K562 (cell line): ENCODE results near the gene CHMP4B. TPM values are rescaled to one million over a fixed set of nuclear protein-coding genes. Genes with fewer than 3 reads are reported as not detected.
A peak's percentile ranks its signal among the peaks of the same experiment; 100 is the strongest.

Experiments
- BCL6 ChIP-seq: fragments of 250-450 bp; sonication (Bioruptor Pico); IDR thresholded peaks from 2 replicates; pipeline ENCODE4 v1.4.0; 2020
- CBFA2T2 ChIP-seq: fragments of 450-650 bp; conservative IDR thresholded peaks from 2 replicates; pipeline ENCODE4 v1.6.1; 2017; ENCODE audit warnings: mild to moderate bottlenecking
- CC2D1A ChIP-seq: fragments of 450-650 bp; IDR thresholded peaks from 2 replicates; pipeline ENCODE4 v1.6.1; 2017; ENCODE audit warnings: mild to moderate bottlenecking
- CLOCK ChIP-seq: fragments of 250-450 bp; sonication (Bioruptor Pico); IDR thresholded peaks from 2 replicates; pipeline ENCODE4 v1.4.0; 2020; ENCODE audit warnings: mild to moderate bottlenecking, moderate library complexity, borderline replicate concordance
- CTCFL ChIP-seq: IDR thresholded peaks from 2 replicates; pipeline ENCODE4 v1.6.1; 2011; ENCODE audit warnings: borderline replicate concordance, low read depth, mild to moderate bottlenecking, moderate library complexity, low read length; ENCODE audit not compliant: insufficient read depth, poor library complexity, severe bottlenecking
- DDX20 ChIP-seq: fragments of 450-650 bp; IDR thresholded peaks from 2 replicates; pipeline ENCODE4 v1.6.1; 2016; ENCODE audit warnings: missing genetic modification characterization, low read depth, mild to moderate bottlenecking, missing compliant biosample characterization, moderate library complexity
- ELF2 ChIP-seq: fragments of 250-450 bp; sonication (Bioruptor Pico); IDR thresholded peaks from 2 replicates; pipeline ENCODE4 v1.5.0; 2021; ENCODE audit warnings: mild to moderate bottlenecking
- HDAC2 ChIP-seq: fragments of 450-650 bp; IDR thresholded peaks from 2 replicates; pipeline ENCODE4 v1.6.1; 2016; ENCODE audit warnings: mild to moderate bottlenecking
- L3MBTL2 ChIP-seq: fragments of 450-650 bp; IDR thresholded peaks from 2 replicates; pipeline ENCODE4 v1.6.1; 2016; ENCODE audit warnings: mild to moderate bottlenecking, moderate library complexity
- MBD1 ChIP-seq: fragments of 250-450 bp; sonication (Bioruptor Pico); IDR thresholded peaks from 2 replicates; pipeline ENCODE4 v1.8.0; 2022; ENCODE audit warnings: inconsistent platforms
- NR2F6 ChIP-seq: fragments of 450-650 bp; formaldehyde crosslinking; IDR thresholded peaks from 2 replicates; pipeline ENCODE4 v1.4.0; 2020; ENCODE audit warnings: mild to moderate bottlenecking
- PATZ1 ChIP-seq: fragments of 250-450 bp; sonication (Bioruptor Pico); IDR thresholded peaks from 2 replicates; pipeline ENCODE4 v1.5.0; 2020; ENCODE audit warnings: mild to moderate bottlenecking, borderline replicate concordance
- POLR2AphosphoS5 ChIP-seq: IDR thresholded peaks from 2 replicates; pipeline ENCODE4 v1.6.1; 2011; ENCODE audit warnings: mild to moderate bottlenecking, low read depth, low read length, moderate library complexity; ENCODE audit not compliant: control insufficient read depth, insufficient read depth
- PYGO2 ChIP-seq: fragments of 450-650 bp; IDR thresholded peaks from 2 replicates; pipeline ENCODE4 v1.6.1; 2016; ENCODE audit warnings: mild to moderate bottlenecking, missing genetic modification characterization, moderate library complexity, missing compliant biosample characterization
- SMARCA4 ChIP-seq: fragments of 450-650 bp; IDR thresholded peaks from 2 replicates; pipeline ENCODE4 v1.6.1; 2016
- SNRNP70 ChIP-seq: fragments of 200-400 bp; formaldehyde crosslinking; optimal IDR thresholded peaks from 2 replicates; pipeline ENCODE3; 2017; ENCODE audit warnings: low read depth, low read length
- ZEB2 ChIP-seq: fragments of 450-650 bp; IDR thresholded peaks from 2 replicates; pipeline ENCODE4 v1.6.1; 2016
- ZFX ChIP-seq: sonication (generic); formaldehyde crosslinking; IDR thresholded peaks from 2 replicates; pipeline ENCODE4 v1.8.0; 2022; ENCODE audit warnings: mild to moderate bottlenecking, missing genetic modification reagents, moderate library complexity
- ZNF124 ChIP-seq: sonication (generic); formaldehyde crosslinking; IDR thresholded peaks from 2 replicates; pipeline ENCODE4 v1.8.1; 2022; ENCODE audit warnings: missing genetic modification reagents
- ZNF134 ChIP-seq: fragments of 250-450 bp; sonication (Bioruptor Pico); conservative IDR thresholded peaks from 2 replicates; pipeline ENCODE4 v1.4.0; 2020
- ZNF143 ChIP-seq: sonication (generic); formaldehyde crosslinking; IDR thresholded peaks from 2 replicates; pipeline ENCODE4 v1.9.0; 2022; ENCODE audit warnings: mild to moderate bottlenecking, missing genetic modification reagents
- ZNF507 ChIP-seq: conservative IDR thresholded peaks from 2 replicates; pipeline ENCODE4 v1.6.1; 2017; ENCODE audit warnings: missing genetic modification characterization, missing compliant biosample characterization
- polyA plus RNA-seq, 8 experiments: library from polyadenylated mRNA; depleted of rRNA in 4 of 8; stranded (reverse) in 5 of 8; unstranded in 3 of 8; fragments of >200 nt; fragmentation: Nextera tagmentation in 2 of 8; fragmentation: Illumina TruSeq in 1 of 8; extraction: Ambion mirVana in 2 of 8; extraction: Trizol in 1 of 8; gene quantifications; 2 replicates each; pipeline versions ENCODE4 v1.2.1 to v1.2.3, GENCODE V29; 2011 to 2014; ENCODE audit warnings: inconsistent platforms in 1 of 8, missing spikeins in 1 of 8
- total RNA-seq, 7 experiments: library from RNA; depleted of rRNA in 6 of 7; stranded (reverse); fragments of >200 nt in 6 of 7; fragmentation: Illumina TruSeq in 2 of 7; extraction: Trizol in 2 of 7; gene quantifications; 2 replicates each; pipeline versions ENCODE4 v1.2.1 to v1.2.3, GENCODE V29; 2011 to 2021; ENCODE audit warnings: low replicate concordance in 1 of 7

CHMP4B gene
- total and polyA plus RNA-seq, 9 of the 15 experiments (the other 6 are each of a cell fraction or from before 2014, with no cell fraction given) = 1.8 to 64.7 (median 31.8) TPM

GRCh38 chr20:33829636-33830035 lies 18.5 kb downstream of the CHMP4B start (continued):
- TF ChIP-seq CTCFL (no peak), ZNF124 (CRISPR knock-in tag) (no peak), DDX20 (tag) (no peak), ZNF134 (CRISPR knock-in tag) (no peak), BCL6 (CRISPR knock-in tag) (no peak), ZNF507 (tag) (no peak), L3MBTL2 (no peak), MBD1 (CRISPR knock-in tag) (no peak), PATZ1 (CRISPR knock-in tag) (no peak), ZFX (CRISPR knock-in tag) (no peak), CBFA2T2 (peak; percentile 76), SNRNP70 (no peak), NR2F6 (CRISPR knock-in tag) (no peak), ZEB2 (0 out of 2 replicates have a peak, but pooled peaks have one; percentile 29), POLR2AphosphoS5 (no peak; the same call in 1 of the 2 replicates), ZNF143 (no peak), CLOCK (no peak), CC2D1A (no peak), ELF2 (CRISPR knock-in tag) (no peak), HDAC2 (no peak), PYGO2 (tag) (no peak), SMARCA4 (peak; percentile 30; the same call in 1 of the 2 replicates)
